Measurements from ENCODE around the gene MMEL1. TPM values are rescaled to one million over a fixed set of nuclear protein-coding genes. Genes with fewer than 3 reads are reported as not detected.
A peak's percentile ranks its signal among the peaks of the same experiment; 100 is the strongest.

Gene MMEL1
- total RNA-seq, 1 experiment from 2014 or later: not detected

DNA sequence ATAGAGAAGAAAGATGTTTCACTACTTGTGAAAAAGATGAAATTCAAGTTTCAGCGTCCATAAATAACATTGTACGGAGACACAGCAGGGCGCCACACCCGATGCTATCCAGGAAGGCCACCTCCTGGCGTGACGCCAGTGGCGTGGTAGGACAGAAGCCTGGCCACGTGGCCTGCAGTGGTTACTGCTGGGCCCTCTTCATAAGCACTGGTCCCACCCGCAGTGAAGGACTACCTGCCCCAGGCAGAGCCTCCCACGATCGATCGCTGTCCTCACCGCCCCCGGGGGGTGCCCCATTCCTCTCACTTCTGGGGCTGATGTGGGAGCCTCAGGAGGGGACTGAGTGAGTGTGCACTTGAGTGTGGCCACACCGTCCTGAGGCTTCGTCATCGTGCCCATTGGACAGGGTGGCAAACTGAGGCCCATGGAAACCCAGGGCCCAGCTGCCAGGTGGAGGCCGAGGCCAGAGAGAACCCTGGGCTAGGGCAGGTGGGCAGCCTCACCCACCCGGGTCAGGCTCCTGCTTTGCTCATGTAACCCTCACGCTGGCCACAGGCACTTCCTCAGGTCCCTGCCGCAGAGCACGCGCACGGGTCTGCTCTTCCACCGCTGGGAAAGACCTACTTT, 91.1 kb downstream of the MMEL1 start:
- H3K4me3 Mint-ChIP-seq: peak overlapping the region; percentile 34

DNA sequence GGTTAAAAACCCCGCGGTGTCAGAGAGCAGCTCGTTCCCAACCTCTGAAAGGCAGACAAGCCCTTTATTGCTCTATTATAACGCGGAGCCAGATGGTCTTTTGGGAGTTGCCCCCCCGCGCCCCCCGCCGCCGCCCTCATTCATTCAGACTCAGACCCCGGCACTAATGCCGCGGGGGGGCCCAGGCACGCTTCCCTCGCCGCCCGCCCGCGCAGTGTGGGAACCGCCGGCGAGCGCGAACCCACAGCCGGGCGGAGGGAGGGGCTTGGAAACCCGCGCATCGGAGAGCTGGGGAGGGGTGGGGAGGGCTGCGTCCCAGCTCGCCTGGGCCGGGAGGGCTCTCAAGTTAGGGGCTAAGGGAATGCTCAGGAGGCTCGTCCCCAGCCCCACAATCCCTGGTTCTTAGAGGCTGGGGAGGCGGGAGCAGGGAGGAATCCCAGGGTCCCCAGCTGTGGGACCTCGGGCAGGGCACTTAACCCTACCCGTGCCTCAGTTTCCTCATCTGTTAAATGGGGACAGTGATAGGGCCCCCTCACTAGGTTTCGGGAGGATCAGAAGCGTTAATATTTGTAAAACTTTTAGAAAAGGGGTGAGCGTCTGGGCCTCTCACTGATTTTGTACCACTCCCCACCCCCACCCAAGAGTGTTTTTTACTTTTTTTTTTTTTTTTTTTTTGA, 91.9 kb downstream of the MMEL1 start:
- H3K9me3 Mint-ChIP-seq: no peaks in the 10 kb centered on the region
- peaks cover 31% of the 10 kb centered on the region for H3K27me3 Mint-ChIP-seq (ENCODE audit: low read depth)
- ATAC-seq (peak; percentile 10), DNase-seq (ENCODE audit: low spot score) (peak; percentile 49)
- no peaks in the 10 kb centered on the region for H3K36me3 Mint-ChIP-seq
- POLR2A ChIA-PET: no interaction called here
- CTCF ChIA-PET: interaction anchor here (0.6 to 2.1 kb wide), 9 partner anchors 10 to 569 kb away, joined by 3 to 8 read pairs (median 5); partner anchors contain the start of genes MMEL1 and PANK4
- no peak overlapping the region for H3K27ac Mint-ChIP-seq
- H3K4me1 Mint-ChIP-seq: no peaks in the 10 kb centered on the region; the same call in 1 of the 2 replicates
- TF ChIP-seq TCF7 (CRISPR knock-in tag; IDR thresholded peaks at IDR 0.05; ENCODE audit: low read depth): no peak
- TF ChIP-seq GTF2I (CRISPR knock-in tag; conservative IDR thresholded peaks at IDR 0.05): peak; percentile 69; the same call in 1 of the 2 replicates
- H3K4me3 Mint-ChIP-seq: peak overlapping the region; percentile 45

More for the DNA sequence above, 91.1 kb downstream of the MMEL1 start:
- H3K27ac Mint-ChIP-seq: no peak overlapping the region
- peak; percentile 91 for TF ChIP-seq GTF2I (CRISPR knock-in tag; conservative IDR thresholded peaks at IDR 0.05)
- TF ChIP-seq SMAD3 (CRISPR knock-in tag; IDR thresholded peaks at IDR 0.05; ENCODE audit: borderline replicate concordance): no peak
- TF ChIP-seq, protein P1, sequence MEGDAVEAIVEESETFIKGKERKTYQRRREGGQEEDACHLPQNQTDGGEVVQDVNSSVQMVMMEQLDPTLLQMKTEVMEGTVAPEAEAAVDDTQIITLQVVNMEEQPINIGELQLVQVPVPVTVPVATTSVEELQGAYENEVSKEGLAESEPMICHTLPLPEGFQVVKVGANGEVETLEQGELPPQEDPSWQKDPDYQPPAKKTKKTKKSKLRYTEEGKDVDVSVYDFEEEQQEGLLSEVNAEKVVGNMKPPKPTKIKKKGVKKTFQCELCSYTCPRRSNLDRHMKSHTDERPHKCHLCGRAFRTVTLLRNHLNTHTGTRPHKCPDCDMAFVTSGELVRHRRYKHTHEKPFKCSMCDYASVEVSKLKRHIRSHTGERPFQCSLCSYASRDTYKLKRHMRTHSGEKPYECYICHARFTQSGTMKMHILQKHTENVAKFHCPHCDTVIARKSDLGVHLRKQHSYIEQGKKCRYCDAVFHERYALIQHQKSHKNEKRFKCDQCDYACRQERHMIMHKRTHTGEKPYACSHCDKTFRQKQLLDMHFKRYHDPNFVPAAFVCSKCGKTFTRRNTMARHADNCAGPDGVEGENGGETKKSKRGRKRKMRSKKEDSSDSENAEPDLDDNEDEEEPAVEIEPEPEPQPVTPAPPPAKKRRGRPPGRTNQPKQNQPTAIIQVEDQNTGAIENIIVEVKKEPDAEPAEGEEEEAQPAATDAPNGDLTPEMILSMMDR (IDR thresholded peaks at IDR 0.05): no peak
- ChIA-PET POLR2A (interaction anchor here (0.8 kb wide), 1 partner anchor 16 kb away, joined by 3 read pairs; the partner anchor contains the start of gene PANK4), CTCF (interaction anchor here (0.7 to 1.9 kb wide), 4 partner anchors 11 to 112 kb away, joined by 3 to 8 read pairs (median 4); partner anchors contain the start of gene PANK4)
- no peak for ATAC-seq
- H3K27me3 Mint-ChIP-seq (ENCODE audit: low read depth): peaks cover 27% of the 10 kb centered on the region
- DNase-seq (ENCODE audit: low spot score): no peak
- no peaks in the 10 kb centered on the region; the same call in 1 of the 2 replicates for H3K4me1 Mint-ChIP-seq
- no peaks in the 10 kb centered on the region for H3K9me3 Mint-ChIP-seq
- no peaks in the 10 kb centered on the region for H3K36me3 Mint-ChIP-seq

Other genes with a start within 250 kb of the MMEL1 start
- 14.5 to 19.7 TPM (median 18.5 TPM) in 3 replicates for gene MORN1, start 241.5 kb downstream of the MMEL1 start, total RNA-seq (2021)
- 72.1 to 80.4 TPM (median 79.8 TPM) in 3 replicates for gene RER1, start 241.2 kb downstream of the MMEL1 start, total RNA-seq (2021)
- 28.6 to 31.7 TPM (median 29.3 TPM) in 3 replicates for gene PEX10, start 220.5 kb downstream of the MMEL1 start, total RNA-seq (2021)
- 0.05 to 0.18 TPM (median 0.17 TPM) in 3 replicates for gene PLCH2, start 156.7 kb downstream of the MMEL1 start, total RNA-seq (2021)
- gene PANK4, start 106.4 kb downstream of the MMEL1 start, total RNA-seq (2021): 35.2 to 52.5 TPM (median 36.7 TPM) in 3 replicates
- gene HES5, start 102.8 kb downstream of the MMEL1 start, total RNA-seq (2021): 0.21 to 0.23 TPM in 2 of 3 replicates, not detected in the other
- 0.73 to 1.1 TPM (median 0.87 TPM) in 3 replicates for gene TNFRSF14, start 76.6 kb downstream of the MMEL1 start, total RNA-seq (2021)
- gene PRXL2B, start 46.2 kb downstream of the MMEL1 start, total RNA-seq (2021): 47.8 to 51.1 TPM (median 50.3 TPM) in 3 replicates
- 0.39 to 0.61 TPM (median 0.44 TPM) in 3 replicates for gene TTC34, start 168.7 kb upstream of the MMEL1 start, total RNA-seq (2021)